ENCODE measurements around the gene CABLES1. TPM values are rescaled to one million over a fixed set of nuclear protein-coding genes. Genes with fewer than 3 reads are reported as not detected.

CABLES1 gene
- total RNA-seq, 2 donors from 2014 or later = 0.73 TPM; not detected in 1

DNA sequence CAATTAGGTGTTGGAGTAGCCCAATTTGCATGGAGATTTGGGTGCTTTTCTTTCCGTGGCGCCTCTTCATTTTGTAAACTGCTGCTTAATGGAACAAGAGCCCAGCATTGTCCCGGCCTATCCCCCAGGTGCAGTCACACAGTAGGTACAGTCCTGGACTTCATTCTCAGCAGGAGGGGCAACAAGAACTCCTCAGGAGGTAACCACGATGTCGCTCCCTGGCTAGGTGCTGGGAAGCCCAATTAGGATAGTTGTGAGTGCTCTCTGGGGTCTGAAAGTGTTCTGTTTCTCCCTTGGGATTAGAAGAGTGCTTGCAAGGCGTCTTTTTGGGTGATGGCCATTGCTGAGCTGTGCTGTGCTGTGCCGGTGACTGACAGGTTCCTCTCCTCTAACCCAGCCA, 53.8 kb downstream of the CABLES1 start:
- ATAC-seq = no peak
- DNase-seq = no peak
- H3K4me3 Mint-ChIP-seq = no peak overlapping the region
- H3K36me3 Mint-ChIP-seq (ENCODE audit: low read depth) = no peaks in the 10 kb centered on the region
- H3K9me3 ChIP-seq (ENCODE audit: control insufficient read depth, low read length, poor library complexity, severe bottlenecking) = no peaks in the 10 kb centered on the region
- H3K27me3 Mint-ChIP-seq = peaks cover under 1% of the 10 kb centered on the region
- H3K27ac Mint-ChIP-seq = no peak overlapping the region
- H3K4me1 Mint-ChIP-seq = peaks cover 8% of the 10 kb centered on the region

DNA sequence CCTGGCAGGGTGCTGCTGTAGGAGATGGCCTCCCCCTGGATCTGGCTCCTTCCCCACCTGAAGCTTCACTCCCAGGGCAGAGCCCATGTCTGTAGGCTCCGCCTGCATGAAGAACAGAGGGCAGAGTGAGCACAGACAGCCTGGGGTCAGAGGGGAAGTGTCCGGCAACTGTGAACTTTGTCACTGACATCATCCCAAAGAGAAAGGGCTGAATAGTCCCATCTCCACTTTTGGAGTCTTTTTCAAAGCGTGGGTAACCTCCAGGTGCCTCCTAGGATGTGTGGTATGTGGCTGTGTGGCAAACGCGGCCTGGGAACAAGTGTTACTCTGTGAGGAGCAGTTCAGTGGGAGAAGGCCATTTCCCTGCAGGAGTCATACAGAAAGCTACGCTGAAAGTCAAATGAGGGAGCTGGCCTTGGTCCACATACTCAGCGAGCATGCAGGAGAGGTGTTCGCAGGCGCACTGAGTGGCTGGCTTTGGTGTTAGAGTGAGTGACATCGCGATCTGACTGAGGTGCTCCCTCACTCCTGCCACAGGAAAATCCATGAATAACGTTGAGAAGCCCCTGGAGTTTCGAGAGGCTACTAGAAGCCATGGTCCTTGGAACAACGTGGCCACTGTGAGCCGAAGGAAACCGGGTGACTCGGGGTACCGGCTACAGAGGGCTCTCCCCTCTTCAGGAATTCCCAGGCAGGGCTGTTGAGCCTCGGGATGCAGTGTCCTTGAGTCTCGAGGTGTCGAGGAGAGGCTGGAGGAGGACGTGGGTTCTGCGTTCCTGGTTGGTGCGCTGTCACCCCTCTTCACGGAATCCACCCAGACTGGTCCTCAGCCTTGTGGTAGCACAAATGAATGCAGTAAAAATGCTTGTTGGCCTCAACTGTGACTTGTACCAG, 54.7 kb downstream of the CABLES1 start:
- Mint-ChIP-seq H3K4me3 (no peak overlapping the region), H3K27me3 (no peaks in the 10 kb centered on the region), H3K4me1 (peaks cover 7% of the 10 kb centered on the region), H3K27ac (no peak overlapping the region), H3K36me3 (ENCODE audit: low read depth) (no peaks in the 10 kb centered on the region)
- no peak for ATAC-seq
- H3K9me3 ChIP-seq (ENCODE audit: control insufficient read depth, low read length, poor library complexity, severe bottlenecking) = no peaks in the 10 kb centered on the region
- no peak for DNase-seq

DNA sequence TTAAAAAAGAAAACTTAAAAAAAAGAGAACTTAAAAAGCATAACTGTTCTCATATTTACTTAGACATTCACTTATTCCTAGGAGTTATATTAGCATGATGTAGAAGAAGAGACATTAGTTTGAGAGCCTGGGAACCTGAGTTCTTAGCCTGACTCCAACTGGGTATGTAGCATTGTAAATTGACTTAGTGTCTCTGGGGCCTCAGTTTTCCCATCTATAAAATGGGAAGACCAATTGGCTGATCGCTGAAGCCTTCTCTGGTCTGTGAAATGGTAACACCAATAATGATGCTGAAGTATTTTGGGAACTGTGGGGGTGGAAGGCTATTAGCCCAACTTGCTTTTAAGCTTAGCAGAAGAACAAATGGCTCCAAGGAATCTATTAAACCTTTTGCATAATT, 55.9 kb downstream of the CABLES1 start:
- Mint-ChIP-seq H3K36me3 (ENCODE audit: low read depth) (no peaks in the 10 kb centered on the region), H3K4me1 (peaks cover 6% of the 10 kb centered on the region), H3K27ac (no peak overlapping the region), H3K4me3 (no peak overlapping the region), H3K27me3 (peaks cover 7% of the 10 kb centered on the region)
- DNase-seq = no peak
- no peaks in the 10 kb centered on the region for H3K9me3 ChIP-seq (ENCODE audit: control insufficient read depth, low read length, poor library complexity, severe bottlenecking)
- no peak for ATAC-seq

DNA sequence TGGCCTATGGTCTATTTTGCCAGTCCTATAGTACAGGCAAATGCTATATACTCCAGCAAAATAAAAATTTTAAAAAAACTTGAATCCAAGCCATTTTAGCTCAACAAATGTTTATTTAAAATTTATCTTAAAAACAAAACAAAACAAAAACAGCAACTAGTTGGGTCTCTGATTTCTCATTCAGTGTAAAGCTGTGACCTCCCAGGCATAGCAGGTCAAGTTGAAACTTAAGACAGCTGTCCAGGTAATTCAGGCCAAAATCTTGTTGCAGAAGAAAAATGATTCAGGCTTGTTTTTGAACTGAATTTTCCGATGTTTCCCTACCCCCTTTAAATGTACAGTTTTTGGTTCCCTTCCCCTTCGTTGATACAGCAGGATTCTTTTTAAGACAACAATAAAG, 58.5 kb downstream of the CABLES1 start:
- H3K27ac Mint-ChIP-seq = no peak overlapping the region
- no peak for ATAC-seq
- no peaks in the 10 kb centered on the region for H3K36me3 Mint-ChIP-seq (ENCODE audit: low read depth)
- H3K27me3 Mint-ChIP-seq = peaks cover 21% of the 10 kb centered on the region
- H3K4me1 Mint-ChIP-seq = peaks cover 6% of the 10 kb centered on the region
- no peak overlapping the region for H3K4me3 Mint-ChIP-seq
- no peaks in the 10 kb centered on the region for H3K9me3 ChIP-seq (ENCODE audit: control insufficient read depth, low read length, poor library complexity, severe bottlenecking)
- no peak for DNase-seq

DNA sequence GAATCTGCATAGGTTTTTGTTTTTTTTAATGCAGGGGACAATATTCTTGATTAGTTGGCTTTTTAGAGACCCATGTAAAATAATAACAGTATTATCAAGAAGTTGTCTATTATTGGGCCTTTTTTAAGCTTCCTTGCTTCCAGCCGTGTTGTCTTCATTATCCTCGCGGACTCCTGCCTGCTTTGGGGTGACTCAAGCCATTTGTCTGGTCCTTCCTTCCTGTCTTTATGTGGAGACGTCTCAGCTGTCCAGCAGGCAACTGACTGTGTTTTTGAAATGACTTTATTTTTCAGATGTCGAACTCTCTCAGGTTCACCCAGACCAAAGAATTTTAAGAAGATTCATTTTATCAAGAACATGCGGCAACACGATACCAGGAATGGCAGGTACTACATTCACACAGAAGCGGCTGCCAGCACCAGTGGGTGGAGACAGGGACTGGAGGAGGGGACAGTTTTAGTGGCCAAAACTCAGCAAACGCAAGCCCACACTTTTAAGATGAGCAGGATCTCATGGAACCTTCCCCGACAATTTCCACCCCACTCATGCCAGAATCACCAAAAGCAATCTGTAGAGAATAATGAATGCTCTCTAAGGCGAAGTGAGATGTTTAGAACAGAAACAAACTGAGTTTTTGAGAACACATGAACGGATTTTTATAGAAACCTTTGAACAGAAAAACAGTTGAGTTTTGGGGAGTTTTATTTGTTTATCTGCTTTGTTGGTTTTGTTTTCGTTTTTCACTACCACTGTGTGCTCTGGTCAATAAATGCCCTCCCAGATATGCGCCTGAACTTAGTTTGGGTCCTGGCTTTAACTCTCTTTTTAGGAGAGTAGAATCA, 59.1 kb downstream of the CABLES1 start:
- DNase-seq = no peak
- H3K4me3 Mint-ChIP-seq = no peak overlapping the region

DNA sequence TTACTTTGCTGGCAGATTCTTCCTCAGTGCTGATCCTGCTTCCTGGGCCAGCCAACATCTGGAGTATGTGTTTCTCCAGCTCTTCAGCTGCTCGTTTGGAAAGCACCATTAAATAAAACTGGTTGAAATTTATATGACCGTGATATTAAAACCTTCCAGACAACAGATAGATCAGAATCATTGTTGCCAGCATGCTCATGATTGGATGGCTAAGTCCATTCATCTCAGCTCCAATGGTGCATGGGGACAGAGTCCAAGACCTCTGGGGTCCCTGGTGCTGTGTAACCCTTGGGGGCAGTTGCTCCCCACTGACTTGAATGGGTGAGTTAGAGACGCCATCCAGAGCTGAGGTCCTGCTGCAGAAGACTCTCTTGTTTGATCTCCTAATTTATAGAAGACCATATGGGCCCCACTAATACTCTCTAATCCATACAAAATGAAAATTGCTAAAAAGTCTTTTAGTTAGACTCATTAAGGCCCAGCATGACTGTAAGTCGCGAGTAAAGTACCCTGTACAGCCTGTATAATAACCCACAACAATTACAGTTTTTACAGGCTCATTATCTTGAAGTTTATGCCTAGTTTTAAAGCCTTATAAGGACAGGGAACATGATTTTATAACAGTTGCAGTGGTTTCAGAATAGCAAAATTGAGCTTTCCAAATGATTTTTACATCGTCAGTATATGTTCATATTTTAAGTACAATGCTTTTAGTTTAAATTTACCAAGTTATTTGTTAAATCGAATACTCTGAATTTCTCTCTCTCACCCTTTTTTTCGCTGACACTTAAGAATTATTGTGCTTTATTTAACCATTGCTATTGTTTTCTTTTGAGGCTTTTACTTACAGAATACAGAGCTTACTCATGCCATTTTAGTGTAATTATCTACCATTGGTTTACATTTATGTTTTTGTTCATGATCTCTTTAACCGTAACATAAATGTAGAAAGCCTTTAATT, 60.0 kb downstream of the CABLES1 start:
- H3K4me1 Mint-ChIP-seq = peaks cover 6% of the 10 kb centered on the region
- H3K9me3 ChIP-seq (ENCODE audit: control insufficient read depth, low read length, poor library complexity, severe bottlenecking) = no peaks in the 10 kb centered on the region

More for the DNA sequence above, 59.1 kb downstream of the CABLES1 start:
- Mint-ChIP-seq H3K27ac (no peak overlapping the region), H3K36me3 (ENCODE audit: low read depth) (no peaks in the 10 kb centered on the region), H3K27me3 (peaks cover 26% of the 10 kb centered on the region), H3K4me1 (peaks cover 6% of the 10 kb centered on the region)
- no peaks in the 10 kb centered on the region for H3K9me3 ChIP-seq (ENCODE audit: control insufficient read depth, low read length, poor library complexity, severe bottlenecking)
- ATAC-seq = no peak

DNA sequence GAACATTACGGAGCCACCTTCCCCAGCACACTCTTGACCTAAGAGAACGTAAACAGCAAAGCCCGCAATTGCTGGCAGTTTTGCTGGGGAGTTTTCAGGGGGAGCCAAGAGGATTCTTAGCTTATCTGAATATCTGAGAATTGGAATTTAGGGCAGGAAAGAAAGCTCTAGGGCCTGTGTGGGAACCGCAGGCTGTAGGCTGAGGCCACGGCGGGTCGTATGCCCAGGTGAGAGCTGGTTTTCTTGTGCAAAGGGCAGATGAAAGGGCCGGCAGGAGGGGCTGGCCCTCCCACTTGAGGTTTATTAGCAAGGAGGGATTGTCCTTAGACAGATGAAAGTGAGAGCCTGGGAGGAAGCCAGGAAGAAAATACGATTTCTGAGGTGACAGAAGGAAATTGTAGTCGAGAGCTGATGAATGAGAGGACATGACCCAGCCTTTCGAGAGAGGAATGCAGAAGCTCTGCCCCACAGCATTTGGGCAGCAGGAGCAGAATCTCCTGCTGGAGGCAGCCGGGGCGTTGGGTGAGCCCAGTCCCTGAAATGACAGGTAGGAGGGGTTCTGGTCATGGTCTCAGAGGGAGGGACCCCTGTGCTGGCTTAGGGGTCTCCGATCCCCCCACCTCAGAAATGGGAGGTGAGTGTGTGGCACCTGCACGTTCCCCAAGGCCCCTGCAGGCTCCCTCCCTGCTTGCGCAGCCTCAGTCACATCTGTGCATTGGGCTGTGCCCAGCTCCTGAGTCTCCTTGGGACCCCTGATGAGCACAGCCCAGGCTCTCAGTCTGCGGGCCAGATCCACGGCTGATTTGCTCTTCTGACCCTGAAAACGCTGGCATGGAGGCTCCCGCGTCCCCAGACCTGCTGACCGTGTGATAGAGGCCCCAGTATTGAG, 61.1 kb downstream of the CABLES1 start:
- ATAC-seq (no peak), DNase-seq (no peak)
- no peaks in the 10 kb centered on the region for H3K36me3 Mint-ChIP-seq (ENCODE audit: low read depth)
- H3K27me3 Mint-ChIP-seq = peaks cover 41% of the 10 kb centered on the region
- no peaks in the 10 kb centered on the region for H3K9me3 ChIP-seq (ENCODE audit: control insufficient read depth, low read length, poor library complexity, severe bottlenecking)
- no peak overlapping the region for H3K4me3 Mint-ChIP-seq
- no peak overlapping the region for H3K27ac Mint-ChIP-seq
- peaks cover 6% of the 10 kb centered on the region for H3K4me1 Mint-ChIP-seq

More for the DNA sequence above, 60.0 kb downstream of the CABLES1 start:
- H3K4me3 Mint-ChIP-seq = no peak overlapping the region
- H3K27me3 Mint-ChIP-seq = peaks cover 30% of the 10 kb centered on the region
- H3K36me3 Mint-ChIP-seq (ENCODE audit: low read depth) = no peaks in the 10 kb centered on the region
- H3K27ac Mint-ChIP-seq = no peak overlapping the region
- DNase-seq (no peak), ATAC-seq (no peak)

DNA sequence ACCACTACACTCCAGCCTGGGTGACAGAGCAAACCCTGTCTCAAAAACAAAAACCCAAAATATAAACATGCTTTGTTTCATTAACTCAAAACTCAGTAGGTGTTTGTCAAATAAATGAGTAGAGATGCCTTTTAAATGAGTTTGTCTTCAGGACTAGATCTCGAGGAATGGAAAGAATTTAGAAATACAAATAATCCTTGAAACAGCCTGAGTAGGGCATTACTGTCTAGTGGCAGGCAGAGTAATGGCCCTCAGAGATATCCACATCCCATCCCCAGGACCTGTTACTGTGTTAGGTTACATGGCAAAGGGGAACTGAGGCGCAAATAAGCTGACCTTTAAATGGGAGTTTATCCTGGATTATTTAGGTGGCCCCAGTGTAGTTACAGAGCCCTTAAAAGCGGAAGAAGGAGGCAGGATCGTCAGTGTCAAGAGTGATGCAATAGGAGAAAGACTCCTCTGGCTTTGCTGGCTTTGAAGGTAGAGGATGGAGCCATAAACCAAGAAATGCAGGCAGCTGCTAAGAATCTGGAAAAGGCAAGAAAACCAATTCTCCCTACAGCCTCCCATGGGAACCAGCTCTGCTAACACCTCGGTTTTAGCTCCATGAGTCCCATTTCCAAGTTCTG, 63.0 kb downstream of the CABLES1 start:
- H3K4me1 Mint-ChIP-seq = peaks cover 3% of the 10 kb centered on the region
- DNase-seq (no peak), ATAC-seq (no peak)
- no peak overlapping the region for H3K4me3 Mint-ChIP-seq
- no peak overlapping the region for H3K27ac Mint-ChIP-seq
- H3K36me3 Mint-ChIP-seq (ENCODE audit: low read depth) = no peaks in the 10 kb centered on the region
- H3K27me3 Mint-ChIP-seq = peaks cover 58% of the 10 kb centered on the region
- H3K9me3 ChIP-seq (ENCODE audit: control insufficient read depth, low read length, poor library complexity, severe bottlenecking) = no peaks in the 10 kb centered on the region

DNA sequence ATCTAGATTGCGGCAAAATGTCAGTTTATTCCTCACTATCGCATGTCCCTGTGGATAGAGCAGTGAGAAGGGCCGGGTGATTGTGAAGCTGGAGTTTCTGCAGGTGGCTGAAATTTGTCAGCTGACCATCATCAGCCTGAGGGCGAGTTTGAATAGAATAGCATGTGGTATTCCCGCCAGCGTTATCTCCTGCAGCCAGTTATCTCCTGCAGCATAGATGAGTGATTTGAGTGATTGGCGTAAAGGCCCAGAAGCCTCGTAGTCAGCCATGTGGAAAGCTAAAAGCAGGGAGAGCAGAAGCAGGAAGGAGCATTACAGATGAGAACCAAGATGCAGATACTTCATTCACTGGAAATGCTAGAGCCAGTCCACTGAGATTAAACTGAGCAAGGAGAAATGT, 65.5 kb downstream of the CABLES1 start:
- peaks cover 2% of the 10 kb centered on the region for H3K36me3 Mint-ChIP-seq (ENCODE audit: low read depth)
- no peak overlapping the region for H3K27ac Mint-ChIP-seq
- H3K4me3 Mint-ChIP-seq = no peak overlapping the region
- ATAC-seq = no peak
- no peaks in the 10 kb centered on the region for H3K9me3 ChIP-seq (ENCODE audit: control insufficient read depth, low read length, poor library complexity, severe bottlenecking)
- H3K27me3 Mint-ChIP-seq = peaks cover 57% of the 10 kb centered on the region
- H3K4me1 Mint-ChIP-seq = peaks cover 3% of the 10 kb centered on the region
- DNase-seq = no peak

DNA sequence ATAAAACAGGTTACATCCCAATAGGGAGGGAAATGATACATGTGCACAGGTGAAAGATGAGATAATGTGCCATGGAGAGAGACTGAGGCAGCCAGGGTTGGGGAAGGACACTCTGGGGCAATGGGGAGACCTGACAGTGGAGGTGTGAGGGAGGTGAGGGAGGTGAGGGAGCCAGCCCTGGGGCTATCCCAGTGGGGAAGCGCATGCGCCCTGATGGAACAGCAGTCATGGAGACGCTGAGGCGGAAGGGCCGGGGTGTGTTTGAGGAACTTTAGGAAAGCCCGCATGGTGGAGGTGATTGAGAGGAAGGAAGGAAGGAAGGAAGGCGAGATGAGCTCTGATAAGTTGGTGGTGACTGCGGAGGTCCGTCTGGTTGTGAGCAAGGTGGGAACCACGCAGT, 66.5 kb downstream of the CABLES1 start:
- DNase-seq (no peak), ATAC-seq (no peak)
- Mint-ChIP-seq H3K4me3 (no peak overlapping the region), H3K36me3 (ENCODE audit: low read depth) (peaks cover 2% of the 10 kb centered on the region), H3K27me3 (peaks cover 50% of the 10 kb centered on the region), H3K4me1 (peaks cover 3% of the 10 kb centered on the region), H3K27ac (no peak overlapping the region)
- H3K9me3 ChIP-seq (ENCODE audit: control insufficient read depth, low read length, poor library complexity, severe bottlenecking) = no peaks in the 10 kb centered on the region

DNA sequence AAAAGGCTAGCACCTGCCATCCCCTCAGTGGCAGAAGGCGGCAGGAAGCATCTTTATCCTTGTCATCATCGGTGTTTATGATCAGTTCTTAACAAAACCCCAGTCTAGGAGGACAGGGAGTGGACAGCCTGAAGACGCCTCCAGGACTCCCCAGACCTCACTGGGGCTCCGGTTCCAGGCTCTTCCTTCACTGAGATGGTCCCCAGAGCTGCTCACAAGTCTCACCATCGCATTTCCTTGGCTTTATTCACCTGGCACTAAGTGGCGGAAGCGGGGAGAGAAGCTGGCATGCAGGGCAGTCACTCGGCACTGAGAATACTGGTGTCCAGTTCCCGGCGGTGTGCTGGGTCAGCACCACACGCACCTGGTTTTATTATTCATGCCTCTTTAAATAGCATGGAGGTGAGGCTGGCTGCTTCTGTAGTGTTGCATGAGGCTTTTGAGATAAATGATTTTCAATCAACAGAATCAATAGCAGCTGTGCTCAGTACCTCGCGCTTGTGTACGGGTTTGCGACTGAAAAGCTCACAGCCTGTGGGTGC, 68.7 kb downstream of the CABLES1 start:
- DNase-seq (no peak), ATAC-seq (no peak)
- Mint-ChIP-seq H3K27me3 (peaks cover 36% of the 10 kb centered on the region), H3K27ac (no peak overlapping the region), H3K36me3 (ENCODE audit: low read depth) (peaks cover 2% of the 10 kb centered on the region), H3K4me3 (no peak overlapping the region), H3K4me1 (peaks cover 5% of the 10 kb centered on the region)
- H3K9me3 ChIP-seq (ENCODE audit: control insufficient read depth, low read length, poor library complexity, severe bottlenecking) = no peaks in the 10 kb centered on the region

All from T-helper 17 cell (primary cell).